ENCODE measurements around the gene OAF. TPM values are rescaled to one million over a fixed set of nuclear protein-coding genes. Genes with fewer than 3 reads are reported as not detected.

OAF gene
- total RNA-seq, 1 donor from 2014 or later = 56.7 TPM

DNA sequence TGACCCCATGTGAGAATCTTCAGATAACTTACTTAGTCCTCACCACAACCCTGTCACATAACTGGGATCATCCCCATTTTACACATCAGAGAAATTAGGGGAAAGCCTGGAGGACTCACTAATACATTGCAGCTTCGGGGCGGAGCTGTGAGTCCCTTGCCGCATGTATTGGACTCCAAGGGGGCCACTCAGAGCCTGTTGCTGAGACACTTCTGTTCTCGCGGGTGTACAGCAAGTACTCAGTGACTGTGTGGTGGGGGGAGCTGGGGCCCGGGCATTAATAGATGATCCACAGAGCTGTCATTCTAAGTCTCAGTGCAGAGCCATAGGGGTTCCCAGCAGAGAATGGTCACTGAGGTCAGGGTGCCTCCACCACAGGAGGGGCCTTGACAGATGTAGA lies 13.5 kb downstream of the OAF start:
- no peak for TF ChIP-seq POLR2A (IDR thresholded peaks at IDR 0.05)
- TF ChIP-seq, protein P1, sequence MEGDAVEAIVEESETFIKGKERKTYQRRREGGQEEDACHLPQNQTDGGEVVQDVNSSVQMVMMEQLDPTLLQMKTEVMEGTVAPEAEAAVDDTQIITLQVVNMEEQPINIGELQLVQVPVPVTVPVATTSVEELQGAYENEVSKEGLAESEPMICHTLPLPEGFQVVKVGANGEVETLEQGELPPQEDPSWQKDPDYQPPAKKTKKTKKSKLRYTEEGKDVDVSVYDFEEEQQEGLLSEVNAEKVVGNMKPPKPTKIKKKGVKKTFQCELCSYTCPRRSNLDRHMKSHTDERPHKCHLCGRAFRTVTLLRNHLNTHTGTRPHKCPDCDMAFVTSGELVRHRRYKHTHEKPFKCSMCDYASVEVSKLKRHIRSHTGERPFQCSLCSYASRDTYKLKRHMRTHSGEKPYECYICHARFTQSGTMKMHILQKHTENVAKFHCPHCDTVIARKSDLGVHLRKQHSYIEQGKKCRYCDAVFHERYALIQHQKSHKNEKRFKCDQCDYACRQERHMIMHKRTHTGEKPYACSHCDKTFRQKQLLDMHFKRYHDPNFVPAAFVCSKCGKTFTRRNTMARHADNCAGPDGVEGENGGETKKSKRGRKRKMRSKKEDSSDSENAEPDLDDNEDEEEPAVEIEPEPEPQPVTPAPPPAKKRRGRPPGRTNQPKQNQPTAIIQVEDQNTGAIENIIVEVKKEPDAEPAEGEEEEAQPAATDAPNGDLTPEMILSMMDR (IDR thresholded peaks at IDR 0.05) = no peak
- no peak for TF ChIP-seq POLR2AphosphoS5 (IDR thresholded peaks at IDR 0.05; ENCODE audit: insufficient read depth in 1 of 2, low read depth in 1 of 2)
- Histone ChIP-seq H3K4me1 (peaks cover 63% of the 10 kb centered on the region), H3K36me3 (no peaks in the 10 kb centered on the region), H3K9me3 (no peaks in the 10 kb centered on the region), H3K27me3 (no peaks in the 10 kb centered on the region), H3K4me3 (no peak overlapping the region), H3K27ac (peak overlapping the region; percentile 83)
- no peak for DNase-seq (ENCODE audit: extremely low spot score in 2 of 2)
- intact Hi-C loops (cut with DNase I) = no loop called here

DNA sequence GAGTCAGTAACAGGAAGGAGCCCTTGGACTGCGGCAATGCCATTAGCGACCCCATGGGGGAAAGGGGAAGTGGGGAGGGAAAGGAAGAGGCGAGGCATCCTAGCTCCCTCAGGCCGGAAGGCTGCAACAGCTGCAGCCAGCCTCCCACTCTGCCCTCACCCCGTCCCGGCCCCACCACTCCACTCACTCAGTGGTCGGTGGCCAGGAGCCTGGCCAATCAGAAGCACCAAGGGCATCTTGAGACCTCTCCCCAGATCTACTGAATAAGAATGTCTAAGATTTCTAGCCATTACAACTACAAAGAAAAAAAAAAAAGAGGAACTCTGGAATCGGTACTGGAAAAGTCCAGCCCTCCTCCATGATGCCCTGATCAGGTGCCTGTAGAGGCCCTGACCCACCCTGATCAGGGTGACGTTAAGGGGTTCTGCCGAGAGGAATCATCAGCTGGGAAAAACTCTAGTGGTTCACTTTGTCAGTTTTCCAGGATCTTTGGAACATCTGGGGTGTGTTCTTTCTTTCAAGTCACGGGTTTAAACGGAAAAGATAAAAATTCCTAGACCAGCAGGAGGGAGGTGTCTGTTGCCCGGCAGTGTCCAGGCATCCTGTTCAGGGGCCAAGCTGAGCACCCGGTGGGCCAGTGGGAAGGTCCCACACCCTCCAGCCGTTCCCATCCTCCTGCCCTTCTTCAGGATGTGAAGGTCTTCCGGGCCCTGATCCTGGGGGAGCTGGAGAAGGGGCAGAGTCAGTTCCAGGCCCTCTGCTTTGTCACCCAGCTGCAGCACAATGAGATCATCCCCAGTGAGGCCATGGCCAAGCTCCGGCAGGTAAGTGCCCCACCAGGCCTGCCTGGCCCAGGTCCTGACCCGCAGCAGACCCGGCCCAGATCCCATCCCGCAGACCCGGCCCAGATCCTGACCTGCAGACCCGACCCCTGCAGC lies 14.4 kb downstream of the OAF start:
- Histone ChIP-seq H3K36me3 (no peaks in the 10 kb centered on the region), H3K27me3 (no peaks in the 10 kb centered on the region), H3K9me3 (no peaks in the 10 kb centered on the region), H3K27ac (peak overlapping the region; percentile 83), H3K4me3 (no peak overlapping the region), H3K4me1 (peaks cover 54% of the 10 kb centered on the region)
- intact Hi-C loops (cut with DNase I) = no loop called here
- TF ChIP-seq POLR2AphosphoS5 (IDR thresholded peaks at IDR 0.05; ENCODE audit: insufficient read depth in 1 of 2, low read depth in 1 of 2) (peak in 1 of 2 donors; percentile 61), POLR2A (IDR thresholded peaks at IDR 0.05) (no peak)
- DNase-seq (ENCODE audit: extremely low spot score in 2 of 2) = peak in 1 of 2 donors; percentile 88

DNA sequence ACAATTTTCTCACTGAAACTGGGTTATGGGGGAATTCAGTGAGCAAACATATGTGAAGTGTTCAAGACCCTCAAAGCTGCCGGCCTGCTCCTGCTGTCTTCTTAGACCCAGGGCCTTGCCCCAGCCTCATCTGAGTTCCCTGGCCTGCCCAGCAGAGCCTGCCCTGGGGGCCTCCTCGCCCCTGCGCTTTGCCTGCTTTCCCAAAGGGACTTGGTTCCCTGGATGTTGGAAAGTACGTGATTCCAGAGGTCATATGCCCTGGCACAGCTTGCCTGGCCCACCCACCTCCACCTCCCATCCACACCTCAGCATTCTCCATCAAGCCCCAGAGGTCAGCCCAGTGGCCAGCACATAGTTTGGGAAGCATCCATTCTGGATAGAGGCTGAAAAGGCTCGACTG lies 15.4 kb downstream of the OAF start:
- no peak overlapping the region for H3K4me3 ChIP-seq
- TF ChIP-seq, protein P1 (IDR thresholded peaks at IDR 0.05) = no peak
- TF ChIP-seq POLR2A (IDR thresholded peaks at IDR 0.05) (no peak), POLR2AphosphoS5 (IDR thresholded peaks at IDR 0.05; ENCODE audit: insufficient read depth in 1 of 2, low read depth in 1 of 2) (no peak)
- H3K4me1 ChIP-seq = peaks cover 44% of the 10 kb centered on the region
- no peaks in the 10 kb centered on the region for H3K36me3 ChIP-seq
- H3K27ac ChIP-seq = peak overlapping the region; percentile 83
- H3K27me3 ChIP-seq = no peaks in the 10 kb centered on the region
- H3K9me3 ChIP-seq = no peaks in the 10 kb centered on the region
- peak in 1 of 2 donors; percentile 82 for DNase-seq (ENCODE audit: extremely low spot score in 2 of 2)
- intact Hi-C loops (cut with DNase I) = no loop called here

DNA sequence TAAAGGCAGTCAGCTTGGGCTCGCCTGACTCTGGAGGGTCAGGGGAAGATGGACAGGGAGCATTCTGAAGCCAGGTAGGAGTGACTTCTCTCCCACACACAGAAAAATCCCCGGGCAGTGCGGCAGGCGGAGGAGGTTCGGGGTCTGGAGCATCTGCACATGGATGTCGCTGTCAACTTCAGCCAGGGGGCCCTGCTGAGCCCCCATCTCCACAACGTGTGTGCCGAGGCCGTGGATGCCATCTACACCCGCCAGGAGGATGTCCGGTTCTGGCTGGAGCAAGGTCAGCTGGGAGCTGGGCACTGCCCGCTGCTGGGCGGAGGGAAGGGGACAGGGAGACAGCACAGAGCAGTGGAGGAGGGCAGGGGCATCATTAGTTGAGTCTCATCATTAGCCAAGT lies 15.9 kb downstream of the OAF start:
- H3K27ac ChIP-seq = peak overlapping the region; percentile 83

DNA sequence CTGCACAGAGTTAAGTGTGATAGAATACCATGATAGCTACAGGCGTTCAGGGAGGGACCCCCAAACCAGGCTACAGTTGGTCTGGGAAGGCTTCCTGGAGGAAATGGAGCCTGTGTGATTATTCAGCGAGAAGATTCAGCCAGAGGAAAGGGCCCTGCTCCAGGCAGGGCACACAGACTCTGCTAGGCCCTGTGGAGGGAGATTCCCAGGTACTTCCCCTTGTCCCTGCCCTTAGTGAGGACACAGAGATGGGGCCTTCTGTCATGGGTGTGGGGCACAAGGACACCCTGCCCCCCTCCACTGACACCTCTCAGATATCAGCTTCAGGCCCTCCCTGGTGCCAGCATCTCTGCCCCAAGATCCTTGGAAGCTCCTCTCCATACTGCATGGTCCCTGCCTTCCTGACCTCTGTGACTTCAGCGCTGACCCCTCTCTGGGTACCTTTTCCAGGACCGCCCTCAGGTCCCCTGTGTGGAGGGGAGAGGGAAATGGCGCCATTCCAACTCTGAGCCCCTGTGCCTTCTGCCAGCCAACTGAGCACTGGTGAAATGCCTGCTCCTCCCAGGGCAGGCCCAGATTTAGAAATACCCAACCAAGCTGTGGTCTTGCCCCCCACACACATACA lies 16.5 kb downstream of the OAF start:
- peak in 1 of 2 donors; percentile 87 for DNase-seq (ENCODE audit: extremely low spot score in 2 of 2)
- Histone ChIP-seq H3K9me3 (no peaks in the 10 kb centered on the region), H3K27me3 (no peaks in the 10 kb centered on the region), H3K36me3 (no peaks in the 10 kb centered on the region), H3K4me1 (peaks cover 46% of the 10 kb centered on the region), H3K27ac (peak overlapping the region; percentile 83), H3K4me3 (no peak overlapping the region)
- intact Hi-C loops (cut with DNase I) = no loop called here
- TF ChIP-seq POLR2AphosphoS5 (IDR thresholded peaks at IDR 0.05; ENCODE audit: insufficient read depth in 1 of 2, low read depth in 1 of 2) (no peak), POLR2A (IDR thresholded peaks at IDR 0.05) (no peak)
- TF ChIP-seq, protein P1 (IDR thresholded peaks at IDR 0.05) = no peak

More for the DNA sequence above, 15.9 kb downstream of the OAF start:
- Histone ChIP-seq H3K4me1 (peaks cover 44% of the 10 kb centered on the region), H3K36me3 (no peaks in the 10 kb centered on the region), H3K4me3 (no peak overlapping the region), H3K27me3 (no peaks in the 10 kb centered on the region), H3K9me3 (no peaks in the 10 kb centered on the region)
- TF ChIP-seq POLR2AphosphoS5 (IDR thresholded peaks at IDR 0.05; ENCODE audit: insufficient read depth in 1 of 2, low read depth in 1 of 2) = no peak
- TF ChIP-seq POLR2A (IDR thresholded peaks at IDR 0.05) = no peak
- TF ChIP-seq, protein P1 (IDR thresholded peaks at IDR 0.05) = no peak
- DNase-seq (ENCODE audit: extremely low spot score in 2 of 2) = peak in 1 of 2 donors; percentile 84
- intact Hi-C loops (cut with DNase I) = no loop called here
